ENCODE measurements around the gene KAT7.

GRCh38 chr17:49752508-49752907, 36.0 kb upstream of the KAT7 start:
- no peak for TF ChIP-seq GATA2 (IDR thresholded peaks at IDR 0.05; ENCODE audit: low read depth, low read length)
- no peak for TF ChIP-seq GATA3 (IDR thresholded peaks at IDR 0.05; ENCODE audit: low read depth, low read length)

Measured in SH-SY5Y (cell line).